HepG2 (cell line): ENCODE data around the gene CD40. TPM values are rescaled to one million over a fixed set of nuclear protein-coding genes. Genes with fewer than 3 reads are reported as not detected.

ENCODE experiments used
- CEBPG ChIP-seq: IDR thresholded peaks from 2 replicates; pipeline ENCODE4 v1.6.1; 2016
- DRAP1 ChIP-seq: IDR thresholded peaks from 2 replicates; pipeline ENCODE4 v1.6.1; 2016; ENCODE audit warnings: missing genetic modification reagents, missing compliant biosample characterization
- ELK4 ChIP-seq: sonication (generic); formaldehyde crosslinking; IDR thresholded peaks from 2 replicates; pipeline ENCODE4 v1.9.0; 2021; ENCODE audit warnings: missing genetic modification reagents, borderline replicate concordance
- ETS1 ChIP-seq: sonication (generic); formaldehyde crosslinking; IDR thresholded peaks from 2 replicates; pipeline ENCODE4 v1.4.0; 2020; ENCODE audit warnings: missing genetic modification reagents
- NFE2L1 ChIP-seq: sonication (generic); formaldehyde crosslinking; IDR thresholded peaks from 2 replicates; pipeline ENCODE4 v1.4.0; 2020; ENCODE audit warnings: missing genetic modification reagents, mild to moderate bottlenecking, borderline replicate concordance
- NR1H2 ChIP-seq: sonication (generic); formaldehyde crosslinking; IDR thresholded peaks from 2 replicates; pipeline ENCODE4 v1.8.1; 2022; ENCODE audit warnings: low read depth, missing genetic modification reagents, borderline replicate concordance
- REL ChIP-seq: sonication (generic); formaldehyde crosslinking; conservative IDR thresholded peaks from 2 replicates; pipeline ENCODE4 v1.8.0; 2022; ENCODE audit warnings: mild to moderate bottlenecking, missing genetic modification reagents, moderate library complexity
- SAFB2 ChIP-seq: sonication (generic); formaldehyde crosslinking; IDR thresholded peaks from 2 replicates; pipeline ENCODE4 v1.5.1; 2020; ENCODE audit warnings: missing genetic modification reagents, low read depth, mild to moderate bottlenecking, borderline replicate concordance
- TOE1 ChIP-seq: sonication (generic); formaldehyde crosslinking; IDR thresholded peaks from 2 replicates; pipeline ENCODE4 v1.4.0; 2020; ENCODE audit warnings: mild to moderate bottlenecking, missing genetic modification reagents
- ZFP82 ChIP-seq: sonication (generic); formaldehyde crosslinking; IDR thresholded peaks from 2 replicates; pipeline ENCODE4 v1.5.1; 2020; ENCODE audit warnings: mild to moderate bottlenecking, missing genetic modification reagents, borderline replicate concordance
- ZIK1 ChIP-seq: sonication (generic); formaldehyde crosslinking; IDR thresholded peaks from 2 replicates; pipeline ENCODE4 v1.5.0; 2020; ENCODE audit warnings: mild to moderate bottlenecking, low read depth, missing genetic modification reagents, borderline replicate concordance
- ZNF407 ChIP-seq: sonication (generic); formaldehyde crosslinking; IDR thresholded peaks from one replicate; pipeline ENCODE4 v1.5.1; 2020; ENCODE audit warnings: mild to moderate bottlenecking, missing genetic modification reagents; ENCODE audit errors: not compliant biosample characterization
- ZNF460 ChIP-seq: sonication (generic); formaldehyde crosslinking; IDR thresholded peaks from 2 replicates; pipeline ENCODE4 v1.5.1; 2020; ENCODE audit warnings: missing genetic modification reagents, mild to moderate bottlenecking, borderline replicate concordance
- ZNF549 ChIP-seq: sonication (generic); formaldehyde crosslinking; IDR thresholded peaks from 2 replicates; pipeline ENCODE4 v1.5.0; 2020; ENCODE audit warnings: missing genetic modification reagents
- polyA plus RNA-seq, 8 experiments: library from polyadenylated mRNA; depleted of rRNA in 3 of 8; stranded (reverse) in 7 of 8; unstranded in 1 of 8; fragments of >200 nt; fragmentation: Illumina TruSeq in 4 of 8; extraction: Trizol in 4 of 8; gene quantifications; 2 replicates each; pipeline versions ENCODE4 v1.2.1 to v1.2.3, GENCODE V29; 2011 to 2016; ENCODE audit warnings: low read depth in 4 of 8, missing spikeins in 1 of 8, mixed read lengths in 1 of 8; ENCODE audit not compliant: insufficient read depth in 1 of 8
- total RNA-seq, 5 experiments: library from RNA; depleted of rRNA; stranded (reverse); fragments of >200 nt; fragmentation: Illumina TruSeq; extraction: Trizol; gene quantifications; 2 replicates each; pipeline ENCODE4 v1.2.3, GENCODE V29; 2016; ENCODE audit warnings: low read depth in 1 of 5

The CD40 gene
- total and polyA plus RNA-seq, 2 of the 13 experiments (the other 11 are each of a cell fraction or from before 2014, with no cell fraction given), result 4.6 to 13.4 TPM

- peak; percentile 58; the same call in 1 of the 2 replicates for TF ChIP-seq ELK4
- peak; percentile 92; the same call in 1 of the 2 replicates for TF ChIP-seq TOE1 (CRISPR knock-in tag)
- 0 out of 2 replicates have a peak, but pooled peaks have one; percentile 85 for TF ChIP-seq REL (CRISPR knock-in tag)
- TF ChIP-seq DRAP1, result peak; percentile 85
- TF ChIP-seq ZNF549 (CRISPR knock-in tag), result peak; percentile 84
- no peak; the same call in none of the 2 replicates for TF ChIP-seq NR1H2
- TF ChIP-seq SAFB2 (CRISPR knock-in tag), result peak; percentile 99
- TF ChIP-seq ZFP82 (CRISPR knock-in tag), result peak; percentile 99
- no peak for TF ChIP-seq ETS1 (CRISPR knock-in tag)
- TF ChIP-seq ZNF407 (CRISPR knock-in tag), result peak; percentile 94
- peak; percentile 91 for TF ChIP-seq CEBPG (CRISPR knock-in tag)
- TF ChIP-seq ZIK1 (CRISPR knock-in tag), result peak; percentile 98; the same call in 1 of the 2 replicates
- TF ChIP-seq NFE2L1 (CRISPR knock-in tag), result no peak; the same call in 1 of the 2 replicates
- TF ChIP-seq ZNF460 (CRISPR knock-in tag), result no peak
These were observed 28.4 kb upstream of the CD40 start, which contains the start of gene NCOA5 (continued) for GRCh38 chr20:46089417-46090388.
